Memory B cell (primary cell): ENCODE data around the gene WDR83.
"Not testable (repeated sequence)": the region's sequence is repeated elsewhere in the genome, so short reads cannot be mapped to it uniquely, and the experiment has no call there.

Experiments
- ATAC-seq: fragments of 150-1000 bp; cut with Tn5 transposase; 2 replicates; pipeline ENCODE4 v1.10.0; 2021; ENCODE audit warnings: low read depth, mild to moderate bottlenecking, moderate library complexity
- DNase-seq, 2 donors: peaks; one replicate each; pipeline ENCODE4 v3.0.0; 2022; ENCODE audit warnings: low spot score in 2 of 2
- H3K27ac Mint-ChIP-seq: one replicate; pipeline ENCODE4 v1.8.0; 2022; ENCODE audit warnings: mild to moderate bottlenecking, moderate library complexity, mixed read lengths
- H3K27me3 Mint-ChIP-seq: one replicate; pipeline ENCODE4 v1.8.0; 2022; ENCODE audit warnings: mixed read lengths
- H3K36me3 Mint-ChIP-seq: one replicate; pipeline ENCODE4 v1.8.0; 2022; ENCODE audit warnings: mild to moderate bottlenecking, mixed read lengths
- H3K4me1 Mint-ChIP-seq: one replicate; pipeline ENCODE4 v1.8.0; 2022; ENCODE audit warnings: mixed read lengths
- H3K4me3 Mint-ChIP-seq: one replicate; pipeline ENCODE4 v1.8.0; 2022; ENCODE audit warnings: mild to moderate bottlenecking, moderate library complexity, mixed read lengths
- H3K9me3 Mint-ChIP-seq: one replicate; pipeline ENCODE4 v1.8.0; 2022; ENCODE audit warnings: mixed read lengths

WDR83 gene

DNA sequence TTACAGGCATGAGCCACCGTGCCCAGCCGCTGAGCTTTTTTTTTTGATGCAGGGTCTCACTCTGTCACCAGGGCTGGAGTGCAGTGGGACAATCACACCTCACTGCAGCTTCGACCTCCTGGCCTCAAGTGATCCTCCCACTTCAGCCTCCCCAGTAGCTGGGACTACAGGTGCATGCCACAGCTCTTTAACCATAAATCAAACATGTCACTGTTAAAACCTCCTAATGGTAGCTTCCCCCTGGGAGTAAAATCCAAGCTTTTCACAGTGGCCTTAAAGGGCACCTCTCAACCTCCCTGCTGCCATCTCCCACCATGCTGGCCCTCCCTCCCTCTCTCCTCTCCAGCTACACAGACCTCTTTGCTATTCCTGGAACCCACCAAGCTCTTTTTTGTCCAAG, 19.2 kb downstream of the WDR83 start:
- Mint-ChIP-seq H3K36me3 (peaks cover 2% of the 10 kb centered on the region), H3K4me1 (peaks cover 5% of the 10 kb centered on the region), H3K27ac (no peak overlapping the region), H3K9me3 (no peaks in the 10 kb centered on the region), H3K27me3 (no peaks in the 10 kb centered on the region), H3K4me3 (no peak overlapping the region)
- DNase-seq (no peak), ATAC-seq (no peak)

DNA sequence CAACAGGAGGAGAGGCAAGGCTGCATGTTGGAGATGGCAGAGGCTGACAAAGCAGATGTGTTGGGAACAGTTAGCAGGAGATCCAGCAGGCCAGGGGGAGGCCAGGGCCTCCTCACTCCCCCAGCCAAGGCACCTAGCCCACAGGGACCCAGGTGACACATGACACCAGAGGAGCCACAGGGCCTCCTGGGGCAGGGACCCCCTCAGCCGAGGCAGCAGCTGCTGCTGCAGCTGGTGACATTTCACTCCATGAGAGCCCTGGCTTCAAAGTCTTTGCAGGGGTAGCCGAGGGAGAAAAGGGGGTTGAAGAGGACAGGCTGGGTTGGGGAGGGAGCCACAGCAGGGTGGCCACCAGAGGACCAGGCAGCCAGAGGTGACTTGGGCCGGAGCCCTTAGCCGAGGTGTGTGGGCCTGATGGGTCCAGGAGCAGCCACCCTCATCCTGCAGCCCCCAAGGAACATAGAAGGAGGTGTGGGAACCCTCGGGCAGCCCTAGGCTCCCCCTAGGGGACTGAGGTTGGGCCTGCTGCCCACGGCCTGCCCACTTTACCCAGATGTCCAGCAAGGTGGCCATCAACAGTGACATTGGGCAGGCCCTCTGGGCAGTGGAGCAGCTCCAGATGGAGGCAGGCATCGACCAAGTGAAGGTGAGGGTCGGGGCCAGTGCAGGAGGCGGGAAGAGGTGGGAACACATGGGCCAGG, 21.0 kb downstream of the WDR83 start, which contains the start of gene GNG14:
Gene GNG14 (plus strand): TSS at position 503 of the 701 bp plus-strand sequence. CDS start 51 bp downstream, at position 554.
- no peak within 1 kb of the TSS for H3K4me3 Mint-ChIP-seq
- H3K4me1 Mint-ChIP-seq = no peaks in the 10 kb centered on the region
- DNase-seq = no peak
- no peaks in the 10 kb centered on the region for H3K9me3 Mint-ChIP-seq
- no peak within 1 kb of the TSS for H3K27ac Mint-ChIP-seq
- ATAC-seq = no peak
- no peaks in the 10 kb centered on the region for H3K36me3 Mint-ChIP-seq
- H3K27me3 Mint-ChIP-seq = no peaks in the 10 kb centered on the region

DNA sequence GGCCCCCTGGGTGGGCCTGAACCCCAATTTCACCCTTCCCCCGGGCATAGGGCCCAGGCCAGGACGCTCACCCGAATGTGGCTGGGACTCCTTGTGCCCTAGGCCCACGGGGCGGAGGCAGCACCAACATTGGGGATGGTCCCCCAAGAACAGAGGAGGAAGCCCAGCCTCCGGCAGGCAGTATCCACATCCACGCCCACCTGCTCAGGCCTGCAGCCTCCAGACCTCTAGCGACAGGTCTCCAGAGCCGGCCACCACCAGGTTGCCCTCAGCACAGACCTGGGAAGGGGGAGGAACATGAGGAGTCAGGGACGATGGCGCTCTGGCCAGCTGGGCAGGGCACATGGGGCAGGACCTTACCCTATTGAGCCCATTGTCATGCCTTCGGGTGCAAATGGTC, 22.4 kb downstream of the WDR83 start:
- no peak overlapping the region for H3K4me3 Mint-ChIP-seq
- ATAC-seq (no peak), DNase-seq (no peak)
- no peaks in the 10 kb centered on the region for H3K9me3 Mint-ChIP-seq
- no peaks in the 10 kb centered on the region for H3K27me3 Mint-ChIP-seq
- no peaks in the 10 kb centered on the region for H3K36me3 Mint-ChIP-seq
- no peak overlapping the region for H3K27ac Mint-ChIP-seq
- H3K4me1 Mint-ChIP-seq = no peaks in the 10 kb centered on the region

DNA sequence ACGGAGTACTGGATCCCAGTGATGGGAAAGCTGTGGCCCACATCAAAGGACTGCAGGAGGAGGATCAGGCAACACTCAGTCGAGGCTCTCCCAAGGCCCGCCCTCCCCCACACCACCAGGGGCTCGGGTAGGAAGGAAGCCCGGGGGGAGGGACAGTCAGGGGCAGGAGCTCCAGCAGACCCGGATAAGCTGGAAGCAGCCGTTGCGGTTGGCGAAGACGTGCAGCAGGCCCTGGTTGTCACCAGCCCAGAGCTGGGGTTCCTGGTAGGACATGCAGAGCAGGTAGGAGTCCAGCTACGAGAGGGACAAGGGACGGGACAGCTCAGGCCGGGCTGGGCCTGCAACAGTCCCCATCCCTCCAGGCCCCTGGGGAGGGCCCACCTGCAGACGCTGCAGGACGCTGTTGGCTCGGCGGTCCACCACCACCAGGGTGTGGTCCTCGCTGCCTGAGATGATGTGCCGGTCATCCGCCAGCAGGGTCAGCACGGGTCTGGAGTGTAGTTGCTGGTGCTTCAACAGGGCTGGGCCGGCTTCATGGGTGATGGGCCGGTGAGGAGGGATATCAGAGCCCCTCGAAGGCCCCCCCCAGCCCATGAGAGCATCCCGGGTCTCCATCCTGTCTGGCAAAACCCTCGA, 23.1 kb downstream of the WDR83 start:
- H3K36me3 Mint-ChIP-seq = no peaks in the 10 kb centered on the region
- no peaks in the 10 kb centered on the region for H3K9me3 Mint-ChIP-seq
- no peak overlapping the region for H3K27ac Mint-ChIP-seq
- no peak for ATAC-seq
- no peaks in the 10 kb centered on the region for H3K4me1 Mint-ChIP-seq
- no peaks in the 10 kb centered on the region for H3K27me3 Mint-ChIP-seq
- no peak overlapping the region for H3K4me3 Mint-ChIP-seq
- DNase-seq = no peak

DNA sequence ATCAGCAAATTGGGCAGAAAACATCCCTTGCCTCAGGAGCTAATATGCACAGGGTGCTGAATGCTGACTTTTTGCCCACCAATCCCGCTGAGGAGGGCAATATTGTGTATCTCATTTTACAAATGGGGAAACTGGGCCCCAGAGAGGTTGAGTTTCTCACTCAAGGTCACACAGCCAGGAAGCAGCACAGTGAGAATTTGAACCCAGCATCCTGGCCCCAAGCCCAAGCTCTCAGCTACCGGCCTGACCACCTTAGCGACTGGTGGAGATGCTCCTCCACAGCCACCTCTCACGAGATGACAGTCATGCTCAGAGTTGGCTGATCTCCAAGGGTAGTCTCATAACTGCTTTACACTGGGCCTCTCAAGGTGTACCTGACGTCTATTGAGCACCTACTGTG, 26.4 kb downstream of the WDR83 start:
- H3K9me3 Mint-ChIP-seq = no peaks in the 10 kb centered on the region
- H3K4me3 Mint-ChIP-seq = no peak overlapping the region
- ATAC-seq (no peak), DNase-seq (no peak)
- H3K27ac Mint-ChIP-seq = no peak overlapping the region
- H3K36me3 Mint-ChIP-seq = no peaks in the 10 kb centered on the region
- peaks cover 3% of the 10 kb centered on the region for H3K4me1 Mint-ChIP-seq
- no peaks in the 10 kb centered on the region for H3K27me3 Mint-ChIP-seq

DNA sequence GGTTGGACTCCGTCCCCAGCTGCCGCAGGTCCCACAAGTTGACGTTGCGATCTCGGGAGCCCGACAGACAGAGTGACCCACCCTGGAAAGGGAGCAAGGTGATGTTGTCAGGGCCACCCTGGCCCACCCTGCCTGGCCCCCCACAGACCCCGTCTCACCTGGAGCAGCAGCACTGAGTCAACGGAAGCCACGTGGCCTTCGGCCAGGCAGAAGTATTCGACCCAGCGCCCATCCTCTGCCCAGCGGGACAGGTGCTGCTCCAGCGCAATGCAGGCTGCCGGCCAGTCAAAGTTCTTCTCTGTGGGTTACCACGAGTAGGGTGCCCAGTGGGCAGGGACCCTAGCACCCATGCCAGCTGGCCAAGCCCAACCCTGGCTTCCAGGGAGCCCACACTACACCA, 28.0 kb downstream of the WDR83 start:
- DNase-seq = no peak
- H3K4me1 Mint-ChIP-seq = peaks cover 3% of the 10 kb centered on the region
- no peak for ATAC-seq
- H3K27ac Mint-ChIP-seq = no peak overlapping the region
- H3K4me3 Mint-ChIP-seq = no peak overlapping the region
- H3K36me3 Mint-ChIP-seq = no peaks in the 10 kb centered on the region
- H3K9me3 Mint-ChIP-seq = no peaks in the 10 kb centered on the region
- H3K27me3 Mint-ChIP-seq = no peaks in the 10 kb centered on the region

DNA sequence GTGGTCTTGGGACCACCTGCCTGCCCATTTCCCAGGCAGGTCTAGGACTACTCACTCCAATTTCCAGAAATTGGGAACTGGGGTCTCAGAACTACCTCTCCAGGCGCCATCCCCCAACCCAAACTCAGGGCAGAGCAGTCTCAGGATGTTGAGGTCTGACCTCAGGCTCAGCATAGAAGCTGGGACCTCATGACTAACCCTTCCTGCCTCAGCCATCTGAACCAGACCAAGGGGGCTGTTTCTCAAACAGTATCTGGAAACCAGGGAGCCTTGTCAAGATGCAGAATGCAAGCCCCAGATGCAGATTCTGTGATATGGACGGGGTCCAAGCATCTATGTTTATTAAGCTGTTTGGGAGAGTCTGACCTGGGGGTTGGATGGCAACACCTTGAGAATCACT, 28.5 kb downstream of the WDR83 start:
- H3K36me3 Mint-ChIP-seq = no peaks in the 10 kb centered on the region
- ATAC-seq = no peak
- H3K4me1 Mint-ChIP-seq = peaks cover 3% of the 10 kb centered on the region
- H3K27ac Mint-ChIP-seq = no peak overlapping the region
- no peak overlapping the region for H3K4me3 Mint-ChIP-seq
- no peaks in the 10 kb centered on the region for H3K9me3 Mint-ChIP-seq
- no peak for DNase-seq
- H3K27me3 Mint-ChIP-seq = no peaks in the 10 kb centered on the region

DNA sequence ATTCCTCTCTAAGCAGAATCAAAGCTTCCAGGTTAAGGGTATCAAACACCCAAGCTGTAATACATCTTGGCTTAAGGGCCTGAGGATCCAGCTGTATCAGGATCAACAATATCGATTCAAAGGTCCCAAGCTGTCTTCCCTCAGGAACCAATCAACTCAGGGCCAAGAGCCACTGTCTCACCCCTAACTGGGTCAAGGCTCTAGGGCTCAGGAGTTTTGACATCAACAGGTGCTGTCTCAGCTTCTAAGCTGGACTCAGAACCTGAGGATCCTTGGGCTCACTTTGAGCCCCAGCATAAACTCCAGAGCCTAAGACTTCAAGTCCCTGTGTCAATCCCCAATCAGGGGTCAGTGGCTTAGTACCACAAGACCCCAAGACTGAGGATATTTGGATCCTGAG, 28.9 kb downstream of the WDR83 start:
- DNase-seq (no peak), ATAC-seq (no peak)
- Mint-ChIP-seq H3K27ac (no peak overlapping the region), H3K4me3 (peak overlapping the region; percentile 62), H3K36me3 (no peaks in the 10 kb centered on the region), H3K27me3 (no peaks in the 10 kb centered on the region), H3K4me1 (peaks cover 3% of the 10 kb centered on the region), H3K9me3 (no peaks in the 10 kb centered on the region)

DNA sequence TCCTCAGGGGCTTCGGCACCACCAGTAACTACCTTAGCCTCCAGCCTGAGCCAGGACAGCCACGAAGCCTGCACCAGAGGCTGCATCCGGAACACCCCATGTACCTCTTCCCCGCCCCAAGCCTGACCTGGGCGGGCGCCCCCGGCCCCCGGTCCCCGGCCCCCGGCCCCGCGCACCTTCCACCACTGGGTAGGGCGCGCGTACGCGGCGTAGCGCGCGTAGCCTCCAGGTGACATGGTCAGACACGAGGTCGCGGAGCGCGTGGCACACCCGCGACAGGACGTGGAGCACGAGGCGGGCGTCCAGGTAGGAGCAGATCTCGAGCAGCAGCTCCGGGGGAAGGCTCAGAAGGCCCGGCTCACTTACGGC, 29.4 kb downstream of the WDR83 start:
- ATAC-seq (peak; percentile 7), DNase-seq (no peak)
- H3K27me3 Mint-ChIP-seq = no peaks in the 10 kb centered on the region
- no peaks in the 10 kb centered on the region for H3K36me3 Mint-ChIP-seq
- H3K4me1 Mint-ChIP-seq = peaks cover 3% of the 10 kb centered on the region
- H3K9me3 Mint-ChIP-seq = no peaks in the 10 kb centered on the region
- peak overlapping the region; percentile 95 for H3K27ac Mint-ChIP-seq
- H3K4me3 Mint-ChIP-seq = peak overlapping the region; percentile 91

DNA sequence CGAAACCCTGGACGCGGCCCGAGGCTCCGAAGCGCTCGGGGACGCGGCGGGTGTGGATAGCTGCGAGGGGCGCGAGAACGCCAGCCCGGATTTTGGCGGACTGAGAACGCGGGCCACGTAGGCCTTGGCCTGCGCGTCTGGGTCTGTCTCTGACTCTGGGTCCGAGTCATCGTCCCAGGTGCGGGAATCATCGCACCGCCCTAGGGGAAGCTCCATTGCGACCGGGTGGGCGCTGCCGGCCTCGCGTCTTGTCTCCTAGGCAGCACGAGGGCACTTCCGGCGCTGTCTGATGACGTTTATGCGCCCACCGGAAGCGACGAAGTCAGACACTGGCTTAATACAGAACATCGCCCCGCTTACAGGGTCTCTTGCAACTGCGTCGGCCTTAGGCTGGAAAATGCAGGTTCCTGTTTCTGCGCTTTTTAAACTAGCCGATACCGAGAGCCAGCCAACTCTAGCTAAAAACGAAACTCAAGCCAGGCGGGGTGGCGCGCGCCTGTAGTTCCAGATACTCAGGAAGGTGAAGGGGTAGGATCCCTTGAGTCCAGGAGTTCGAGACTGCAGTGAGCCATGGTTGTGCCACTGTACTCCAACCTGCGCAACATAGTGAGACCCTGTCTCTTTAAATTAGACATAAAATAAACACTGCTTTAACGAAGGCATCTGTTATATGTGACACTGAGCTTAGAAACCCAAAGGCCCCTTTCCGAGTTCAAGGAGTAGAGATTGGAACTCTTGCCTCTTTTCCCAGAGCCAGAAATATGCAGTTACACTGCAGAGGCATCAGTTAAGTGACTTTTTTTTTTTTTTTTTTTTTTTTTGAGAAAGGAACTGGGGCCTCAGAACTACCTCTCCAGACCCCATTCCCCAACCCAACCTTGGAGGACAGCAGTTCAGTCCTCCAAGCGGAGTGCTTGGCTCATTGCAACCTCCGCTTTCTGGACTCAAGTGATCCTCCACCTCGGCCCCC, 30.0 kb downstream of the WDR83 start, which contains the start of gene FBXW9:
Gene FBXW9 (minus strand): TSS at position 266 of the 970 bp plus-strand sequence. CDS start 50 bp downstream, at position 216.
- DNase-seq = peak; percentile 97 to 99
- peak; percentile 91 for ATAC-seq
- Mint-ChIP-seq H3K4me3 (peak within 1 kb of the TSS; percentile 91), H3K4me1 (peaks cover 3% of the 10 kb centered on the region), H3K36me3 (peaks cover 5% of the 10 kb centered on the region), H3K9me3 (no peaks in the 10 kb centered on the region), H3K27me3 (no peaks in the 10 kb centered on the region), H3K27ac (peak within 1 kb of the TSS; percentile 95)

DNA sequence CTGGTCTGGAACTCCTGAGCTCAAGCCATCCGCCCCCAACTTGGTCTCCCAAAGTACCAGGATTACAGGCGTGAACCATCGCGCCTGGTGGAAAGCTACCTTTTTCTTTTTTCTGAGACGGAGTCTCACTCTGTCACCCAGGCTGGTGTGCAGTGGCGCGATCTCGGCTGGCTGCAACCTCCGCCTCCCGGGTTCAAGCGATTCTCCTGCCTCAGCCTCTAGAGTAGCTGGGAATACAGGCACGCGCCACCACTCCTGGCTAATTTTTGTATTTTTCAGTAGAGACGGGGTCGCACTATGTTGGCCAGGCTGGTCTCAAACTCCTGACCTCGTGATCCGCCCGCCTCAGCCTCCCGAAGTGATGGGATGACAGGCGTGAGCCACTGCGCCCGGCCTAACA, 30.8 kb downstream of the WDR83 start:
- H3K4me3 Mint-ChIP-seq = peak overlapping the region; percentile 32
- H3K9me3 Mint-ChIP-seq, H3K36me3 Mint-ChIP-seq, H3K27ac Mint-ChIP-seq, H3K27me3 Mint-ChIP-seq, DNase-seq, H3K4me1 Mint-ChIP-seq, ATAC-seq: not testable (repeated sequence)

DNA sequence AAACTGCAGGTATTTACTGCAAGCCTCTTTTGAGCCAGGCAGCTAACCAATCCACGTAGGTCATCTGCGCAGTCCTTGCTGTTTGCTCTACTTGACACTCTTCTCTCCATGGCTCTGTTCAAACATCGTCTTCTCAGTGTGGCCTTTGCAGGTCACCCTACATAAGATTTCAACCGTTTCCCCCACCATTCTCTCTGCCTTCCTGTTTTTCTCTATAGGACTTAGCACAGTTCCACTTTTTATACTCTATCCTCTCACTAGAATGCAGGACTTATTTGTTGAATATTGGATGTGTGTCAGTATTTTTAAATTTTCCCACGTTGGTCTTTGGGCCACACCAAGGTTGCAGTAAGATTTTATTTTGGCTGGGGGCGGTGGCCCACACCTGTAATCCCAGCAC, 31.5 kb downstream of the WDR83 start:
- Mint-ChIP-seq H3K4me1 (peaks cover 3% of the 10 kb centered on the region), H3K9me3 (no peaks in the 10 kb centered on the region), H3K36me3 (peaks cover 8% of the 10 kb centered on the region), H3K27me3 (no peaks in the 10 kb centered on the region), H3K4me3 (peak overlapping the region; percentile 58), H3K27ac (peak overlapping the region; percentile 28)
- ATAC-seq (no peak), DNase-seq (no peak)

DNA sequence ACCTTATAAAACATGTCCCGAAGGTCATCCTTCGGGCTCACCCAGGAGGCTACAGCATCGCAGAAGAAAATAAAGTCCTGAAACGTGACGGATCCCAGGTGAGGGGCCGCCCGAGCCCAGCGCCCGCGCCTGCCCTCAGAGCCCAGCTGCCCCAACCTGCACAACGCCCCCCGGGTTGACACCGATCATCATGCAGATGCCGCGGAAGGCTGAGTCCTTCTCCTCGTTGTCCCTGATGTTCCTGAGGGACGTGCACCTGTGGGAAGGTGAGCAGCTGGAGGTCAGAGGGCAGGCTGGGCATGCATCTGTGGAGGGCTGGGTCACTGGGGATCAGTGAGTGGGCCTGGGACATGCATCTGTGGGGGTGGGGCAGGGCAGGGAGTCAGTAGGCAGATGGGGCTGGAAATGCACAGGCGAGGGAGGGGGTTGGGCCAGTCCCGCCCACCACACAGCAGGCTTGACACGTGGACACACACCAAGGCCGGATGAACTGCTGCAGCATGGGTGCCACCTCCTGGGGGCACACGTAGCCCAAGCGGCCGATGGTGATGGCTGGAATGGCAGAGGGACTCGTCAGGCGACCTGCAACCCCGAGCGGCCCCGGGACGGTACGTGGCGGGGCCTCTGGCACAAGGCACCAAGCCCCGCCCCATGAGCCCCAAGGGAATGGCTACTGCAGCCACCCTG, 35.1 kb downstream of the WDR83 start:
- Mint-ChIP-seq H3K27me3 (no peaks in the 10 kb centered on the region), H3K9me3 (no peaks in the 10 kb centered on the region), H3K4me1 (peaks cover 1% of the 10 kb centered on the region), H3K36me3 (peaks cover 23% of the 10 kb centered on the region), H3K4me3 (no peak overlapping the region), H3K27ac (no peak overlapping the region)
- no peak for DNase-seq
- no peak for ATAC-seq
